Lower lobe of right lung (tissue), 2 donors: ENCODE data around the gene ETV3. TPM values are rescaled to one million over a fixed set of nuclear protein-coding genes. Genes with fewer than 3 reads are reported as not detected.

Experiments used
- ATAC-seq, 2 donors: fragments of 200-7000 bp; cut with Tn5 transposase; one replicate each; pipeline ENCODE4 v1.9.1; 2020 to 2022; ENCODE audit warnings: mild to moderate bottlenecking in 2 of 2, moderate library complexity in 2 of 2
- DNase-seq: peaks from one replicate; pipeline ENCODE4 v3.0.0-alpha.2; 2020
- H3K27ac ChIP-seq: fragments of 200-600 bp; one replicate; pipeline ENCODE4 v1.8.0; 2022
- H3K27me3 ChIP-seq: fragments of 200-600 bp; one replicate; pipeline ENCODE4 v1.8.0; 2022; ENCODE audit warnings: low read depth
- H3K36me3 ChIP-seq: fragments of 200-600 bp; one replicate; pipeline ENCODE4 v1.8.0; 2022; ENCODE audit warnings: mild to moderate bottlenecking
- H3K4me1 ChIP-seq: fragments of 200-600 bp; one replicate; pipeline ENCODE4 v1.8.0; 2022
- H3K4me3 ChIP-seq: fragments of 200-600 bp; one replicate; pipeline ENCODE4 v1.8.0; 2022; ENCODE audit warnings: mild to moderate bottlenecking
- H3K9me3 ChIP-seq: fragments of 200-600 bp; one replicate; pipeline ENCODE4 v1.8.0; 2022
- intact Hi-C: fragments of 100-400 bp; cut with DNase I; formaldehyde crosslinking; loops from one replicate; pipeline ENCODE4 v1.11.0; 2022
- total RNA-seq: library from RNA; stranded (reverse); fragmentation: NEBNext Ultra II Directional; extraction: Animal tissue kit (Norgen Biotek cat#: 25700); gene quantifications from one replicate; pipeline ENCODE4 v1.2.1, GENCODE V29; 2021
- TF ChIP-seq, protein P1 (sequence below): fragments of 200-600 bp; IDR thresholded peaks from one replicate; pipeline ENCODE4 v1.8.0; 2022; ENCODE audit warnings: antibody characterized with exemption, mild to moderate bottlenecking
- donor health status: DM: no; HTN: yes; CAD: no; lungs with severe emphysema.

Gene ETV3
- total RNA-seq, 1 donor from 2014 or later: 29.5 TPM

DNA sequence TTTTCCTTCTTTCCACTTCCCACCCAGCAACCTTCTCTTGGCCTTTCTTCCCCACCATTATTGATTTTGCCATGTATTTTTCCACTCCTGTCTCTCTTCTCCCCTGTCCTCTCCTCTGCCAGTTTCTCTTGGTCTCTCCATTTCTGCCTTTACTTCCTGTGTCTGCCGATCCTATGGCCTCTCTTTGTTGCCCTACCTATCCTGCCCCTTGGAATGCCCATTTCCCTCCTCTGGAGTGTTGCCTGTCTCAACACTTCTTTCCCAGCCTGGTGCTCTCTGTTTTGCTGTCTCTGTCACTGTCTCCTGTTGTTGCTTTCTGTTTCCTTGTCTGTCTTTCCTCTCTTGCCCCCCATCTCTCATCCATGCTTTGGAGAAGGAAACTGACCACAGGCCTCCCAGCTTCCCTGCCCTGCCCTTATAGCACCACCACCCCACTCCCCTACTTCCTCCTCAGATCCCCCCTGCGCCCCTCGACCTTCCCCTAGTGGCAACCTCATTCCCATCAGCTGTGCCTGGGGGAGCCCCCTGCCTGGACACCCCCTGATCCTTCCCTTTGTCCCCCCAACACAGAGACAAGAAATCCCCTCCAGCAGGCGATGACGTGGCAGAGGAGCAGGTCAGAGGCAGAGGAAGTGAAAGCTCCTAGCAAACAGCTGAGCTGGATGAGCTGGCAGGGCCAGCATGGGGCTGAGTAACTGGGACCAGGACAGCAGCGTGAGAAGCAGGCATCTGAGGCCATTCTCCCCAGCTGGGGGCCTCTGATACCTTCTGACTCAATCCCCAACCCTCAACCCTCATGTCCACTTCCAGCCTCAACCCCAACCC lies 32.0 kb downstream of the ETV3 start:
- peak; percentile 72 to 76 for ATAC-seq
- TF ChIP-seq, protein P1, sequence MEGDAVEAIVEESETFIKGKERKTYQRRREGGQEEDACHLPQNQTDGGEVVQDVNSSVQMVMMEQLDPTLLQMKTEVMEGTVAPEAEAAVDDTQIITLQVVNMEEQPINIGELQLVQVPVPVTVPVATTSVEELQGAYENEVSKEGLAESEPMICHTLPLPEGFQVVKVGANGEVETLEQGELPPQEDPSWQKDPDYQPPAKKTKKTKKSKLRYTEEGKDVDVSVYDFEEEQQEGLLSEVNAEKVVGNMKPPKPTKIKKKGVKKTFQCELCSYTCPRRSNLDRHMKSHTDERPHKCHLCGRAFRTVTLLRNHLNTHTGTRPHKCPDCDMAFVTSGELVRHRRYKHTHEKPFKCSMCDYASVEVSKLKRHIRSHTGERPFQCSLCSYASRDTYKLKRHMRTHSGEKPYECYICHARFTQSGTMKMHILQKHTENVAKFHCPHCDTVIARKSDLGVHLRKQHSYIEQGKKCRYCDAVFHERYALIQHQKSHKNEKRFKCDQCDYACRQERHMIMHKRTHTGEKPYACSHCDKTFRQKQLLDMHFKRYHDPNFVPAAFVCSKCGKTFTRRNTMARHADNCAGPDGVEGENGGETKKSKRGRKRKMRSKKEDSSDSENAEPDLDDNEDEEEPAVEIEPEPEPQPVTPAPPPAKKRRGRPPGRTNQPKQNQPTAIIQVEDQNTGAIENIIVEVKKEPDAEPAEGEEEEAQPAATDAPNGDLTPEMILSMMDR: no peak

DNA sequence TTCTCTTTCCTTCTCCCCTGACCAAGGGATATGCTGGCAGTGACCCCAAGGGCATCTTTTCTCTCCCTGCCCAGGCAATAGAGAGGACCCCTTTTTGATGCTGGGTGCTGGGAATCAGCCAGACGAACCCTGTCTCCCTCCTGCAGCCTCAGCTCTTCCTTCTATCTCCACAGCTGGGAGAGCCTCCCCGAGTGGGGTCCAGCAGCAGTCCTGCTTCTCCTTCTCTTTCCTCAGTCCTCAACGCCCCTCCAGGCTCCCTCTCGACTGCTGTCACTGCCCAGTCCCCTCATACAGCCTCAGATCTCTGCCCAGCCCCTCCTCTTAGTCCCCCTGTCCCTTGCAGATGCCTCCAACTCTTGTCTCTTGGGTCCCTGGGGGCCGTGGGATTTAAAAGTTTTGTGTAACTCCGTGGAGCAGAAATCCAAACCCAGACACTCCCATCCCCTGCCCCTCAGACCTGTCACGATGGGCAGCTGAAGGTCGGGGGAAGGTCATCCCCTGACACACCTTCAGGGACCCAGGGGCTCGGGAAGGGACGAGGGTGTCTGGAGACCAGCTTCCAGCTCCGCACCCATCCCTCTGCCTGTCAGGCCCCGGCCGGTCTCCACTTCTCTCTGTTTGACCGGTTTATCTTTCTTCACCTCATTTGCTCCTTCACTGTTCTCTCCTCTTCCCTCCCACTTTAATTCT lies 32.8 kb downstream of the ETV3 start:
- TF ChIP-seq, protein P1: no peak
- no peak overlapping the region for H3K27ac ChIP-seq
- H3K4me3 ChIP-seq: no peak overlapping the region
- ATAC-seq (no peak), DNase-seq (no peak)
- H3K4me1 ChIP-seq: peaks cover 5% of the 10 kb centered on the region
- H3K36me3 ChIP-seq: no peaks in the 10 kb centered on the region
- intact Hi-C loops: no loop called here
- peaks cover 24% of the 10 kb centered on the region for H3K27me3 ChIP-seq
- no peaks in the 10 kb centered on the region for H3K9me3 ChIP-seq

More for the DNA sequence above, 32.0 kb downstream of the ETV3 start:
- Histone ChIP-seq H3K4me1 (peaks cover 5% of the 10 kb centered on the region), H3K27ac (no peak overlapping the region), H3K36me3 (no peaks in the 10 kb centered on the region), H3K27me3 (peaks cover 24% of the 10 kb centered on the region), H3K9me3 (no peaks in the 10 kb centered on the region), H3K4me3 (no peak overlapping the region)
- intact Hi-C loops: no loop called here
- DNase-seq: peak; percentile 63

DNA sequence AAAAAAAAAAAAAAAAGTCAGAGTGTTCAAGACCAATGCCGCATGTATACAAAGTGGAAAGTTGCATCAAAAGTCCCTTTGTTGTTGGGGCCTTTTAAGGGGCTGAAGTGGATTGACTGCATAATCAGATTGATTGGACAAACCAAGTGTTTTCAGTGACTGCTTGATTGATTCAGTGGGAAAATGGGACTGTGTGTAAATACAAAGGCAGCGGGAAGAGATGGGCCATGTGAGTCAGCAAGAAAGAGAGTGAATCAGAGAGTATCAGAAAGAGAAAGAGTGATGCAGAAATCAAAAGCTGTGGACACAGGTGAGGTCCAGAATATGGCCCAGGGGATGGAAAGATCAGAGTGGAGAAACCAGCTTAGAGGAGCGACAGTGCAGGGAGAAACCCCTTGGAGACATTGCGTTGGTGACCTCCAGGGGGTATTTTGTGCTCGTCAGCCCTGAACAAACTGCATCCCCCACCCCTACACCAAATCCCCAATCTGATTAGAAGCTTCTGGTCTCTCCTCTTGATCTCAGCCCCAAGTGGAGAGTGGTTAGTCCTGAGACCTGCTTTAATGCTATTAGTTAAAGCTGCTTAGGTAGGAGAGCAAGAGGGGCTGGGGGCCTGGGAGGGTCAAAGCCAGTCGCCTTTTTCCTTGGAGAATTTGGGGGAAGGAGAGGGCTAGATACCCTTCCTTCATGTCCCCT lies 33.4 kb downstream of the ETV3 start:
- H3K4me1 ChIP-seq: peaks cover 5% of the 10 kb centered on the region
- no peaks in the 10 kb centered on the region for H3K9me3 ChIP-seq
- H3K27ac ChIP-seq: no peak overlapping the region
- intact Hi-C loops: no loop called here
- no peak overlapping the region for H3K4me3 ChIP-seq
- DNase-seq (no peak), ATAC-seq (no peak)
- peaks cover 24% of the 10 kb centered on the region for H3K27me3 ChIP-seq
- TF ChIP-seq, protein P1: no peak
- H3K36me3 ChIP-seq: no peaks in the 10 kb centered on the region

DNA sequence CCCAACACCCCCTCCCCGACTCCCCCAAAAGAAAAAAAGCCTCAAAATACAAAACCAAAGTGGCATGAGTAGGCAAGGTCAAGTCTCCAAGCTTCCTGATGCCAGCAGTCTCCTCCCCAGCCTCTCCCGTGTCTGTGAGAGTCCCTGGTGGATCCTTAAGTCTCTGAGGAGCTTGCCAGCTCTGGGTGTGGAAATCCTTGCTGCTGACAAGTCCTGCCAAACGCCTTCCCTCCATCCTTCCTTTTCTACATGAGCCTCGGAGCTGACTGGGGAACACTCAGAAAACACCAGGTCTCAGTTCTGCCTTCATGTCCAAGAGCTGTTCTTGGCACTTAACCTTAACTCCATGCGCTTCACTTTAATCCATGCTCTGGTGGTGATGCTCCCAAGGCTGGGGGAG lies 34.9 kb downstream of the ETV3 start:
- no peak for DNase-seq
- TF ChIP-seq, protein P1: no peak
- no peak for ATAC-seq
- H3K4me3 ChIP-seq: no peak overlapping the region
- H3K9me3 ChIP-seq: no peaks in the 10 kb centered on the region
- no peak overlapping the region for H3K27ac ChIP-seq
- peaks cover 5% of the 10 kb centered on the region for H3K4me1 ChIP-seq
- peaks cover 12% of the 10 kb centered on the region for H3K27me3 ChIP-seq
- intact Hi-C loops: no loop called here
- no peaks in the 10 kb centered on the region for H3K36me3 ChIP-seq

DNA sequence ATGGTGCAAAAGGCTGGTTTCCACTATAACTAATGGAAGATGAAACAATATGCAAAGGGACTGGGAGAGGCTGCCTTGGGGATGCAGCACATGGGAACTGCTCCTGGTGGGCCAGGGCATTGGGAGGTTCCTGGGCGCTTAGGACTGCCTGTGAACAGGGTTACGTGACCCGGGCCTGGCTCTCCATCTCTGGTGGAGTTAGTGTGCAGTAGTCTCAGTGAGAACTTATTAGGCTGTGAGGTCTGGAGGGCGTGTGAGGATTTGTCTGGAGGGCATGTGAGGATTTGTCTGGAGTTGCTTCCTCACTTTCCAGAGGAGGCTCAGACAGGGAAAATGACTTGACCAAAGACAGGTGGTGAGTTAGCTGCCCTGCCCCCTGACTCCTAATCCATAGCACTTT lies 37.0 kb downstream of the ETV3 start:
- Histone ChIP-seq H3K9me3 (no peaks in the 10 kb centered on the region), H3K27me3 (no peaks in the 10 kb centered on the region), H3K4me1 (no peaks in the 10 kb centered on the region), H3K27ac (no peak overlapping the region), H3K4me3 (no peak overlapping the region), H3K36me3 (no peaks in the 10 kb centered on the region)
- DNase-seq (no peak), ATAC-seq (no peak)
- TF ChIP-seq, protein P1: no peak
- intact Hi-C loops: no loop called here
